NCI-H748 (cell line): ENCODE results near the gene TBC1D21.

Experiments used
- DNase-seq: peaks from one replicate; lab custom pipeline; 2025; ENCODE audit not compliant: unreplicated experiment; lab: John Stamatoyannopoulos, UW

Gene TBC1D21

DNA sequence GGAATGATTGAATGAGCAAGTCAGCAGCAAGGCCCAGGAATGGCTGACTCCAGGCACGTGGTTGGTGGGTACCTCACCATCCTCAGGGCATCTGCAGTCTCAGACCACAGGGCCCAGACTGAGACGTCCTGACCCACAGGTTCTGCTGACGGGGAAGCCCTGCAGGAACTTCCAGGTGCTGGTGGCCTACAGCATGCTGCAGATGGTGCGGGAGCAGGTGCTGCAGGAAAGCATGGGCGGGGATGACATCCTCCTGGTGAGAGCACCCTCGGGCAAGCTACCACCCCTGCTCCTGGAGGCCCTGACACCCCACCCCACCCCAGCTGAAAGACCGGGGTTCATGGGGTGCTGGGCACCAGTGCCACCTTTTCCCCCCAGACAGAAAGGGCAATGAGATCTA lies 14.1 kb downstream of the TBC1D21 start:
- no peak for DNase-seq

DNA sequence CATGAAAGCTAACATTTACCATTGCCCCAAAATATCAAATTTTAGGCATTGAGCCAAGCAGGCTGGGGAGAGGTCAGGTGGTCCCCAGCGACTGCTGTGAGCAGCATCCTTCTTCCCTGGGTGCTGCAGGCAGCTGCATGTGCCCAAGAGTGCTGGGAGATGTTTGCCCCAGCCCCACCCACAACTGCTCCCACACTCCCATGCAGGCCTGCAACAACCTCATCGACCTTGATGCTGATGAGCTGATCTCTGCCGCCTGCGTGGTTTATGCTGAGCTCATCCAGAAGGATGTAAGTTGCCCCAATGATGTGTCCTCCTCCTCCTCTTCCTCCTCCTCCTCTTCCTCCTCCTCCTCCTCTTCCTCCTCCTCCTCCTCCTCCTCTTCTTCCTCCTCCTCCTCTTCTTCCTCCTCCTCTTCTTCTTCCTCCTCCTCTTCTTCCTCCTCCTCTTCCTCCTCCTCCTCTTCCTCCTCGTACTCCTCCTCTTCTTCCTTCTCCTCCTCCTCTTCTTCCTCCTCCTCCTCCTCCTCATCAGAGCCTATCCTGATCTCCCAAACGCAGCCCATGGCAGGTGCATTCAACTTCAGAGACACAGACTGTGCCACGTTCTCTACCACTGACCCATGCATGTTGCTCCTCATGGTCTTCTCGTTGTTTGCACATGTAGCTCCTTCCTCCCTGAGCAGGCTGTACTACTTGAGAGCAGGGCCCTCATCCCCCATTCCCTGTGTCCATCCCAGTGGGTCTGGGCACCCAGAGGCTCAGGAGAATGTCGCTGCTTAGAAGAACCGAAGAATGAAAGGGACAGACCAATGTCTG lies 15.1 kb downstream of the TBC1D21 start:
- DNase-seq = no peak

GRCh38 chr15:73889053-73889761 lies 15.8 kb downstream of the TBC1D21 start:
- no peak for DNase-seq

DNA sequence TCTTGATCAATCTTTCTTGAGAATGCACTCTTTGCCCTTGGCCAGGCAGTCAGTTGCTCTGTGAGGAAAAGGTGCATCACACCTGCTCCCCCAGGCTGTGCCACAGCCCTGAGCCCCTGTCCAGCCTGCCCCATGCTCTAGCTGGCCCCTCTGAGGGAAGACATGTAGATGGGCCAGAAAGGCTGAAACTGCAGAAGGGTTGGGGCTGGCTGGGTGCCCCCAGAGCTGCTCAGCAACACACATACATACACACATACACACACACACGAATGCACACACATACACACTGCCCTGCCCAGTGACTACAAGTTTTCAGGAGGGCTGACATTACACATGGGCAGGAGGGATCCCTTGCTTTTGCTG lies 16.4 kb downstream of the TBC1D21 start:
- no peak for DNase-seq

DNA sequence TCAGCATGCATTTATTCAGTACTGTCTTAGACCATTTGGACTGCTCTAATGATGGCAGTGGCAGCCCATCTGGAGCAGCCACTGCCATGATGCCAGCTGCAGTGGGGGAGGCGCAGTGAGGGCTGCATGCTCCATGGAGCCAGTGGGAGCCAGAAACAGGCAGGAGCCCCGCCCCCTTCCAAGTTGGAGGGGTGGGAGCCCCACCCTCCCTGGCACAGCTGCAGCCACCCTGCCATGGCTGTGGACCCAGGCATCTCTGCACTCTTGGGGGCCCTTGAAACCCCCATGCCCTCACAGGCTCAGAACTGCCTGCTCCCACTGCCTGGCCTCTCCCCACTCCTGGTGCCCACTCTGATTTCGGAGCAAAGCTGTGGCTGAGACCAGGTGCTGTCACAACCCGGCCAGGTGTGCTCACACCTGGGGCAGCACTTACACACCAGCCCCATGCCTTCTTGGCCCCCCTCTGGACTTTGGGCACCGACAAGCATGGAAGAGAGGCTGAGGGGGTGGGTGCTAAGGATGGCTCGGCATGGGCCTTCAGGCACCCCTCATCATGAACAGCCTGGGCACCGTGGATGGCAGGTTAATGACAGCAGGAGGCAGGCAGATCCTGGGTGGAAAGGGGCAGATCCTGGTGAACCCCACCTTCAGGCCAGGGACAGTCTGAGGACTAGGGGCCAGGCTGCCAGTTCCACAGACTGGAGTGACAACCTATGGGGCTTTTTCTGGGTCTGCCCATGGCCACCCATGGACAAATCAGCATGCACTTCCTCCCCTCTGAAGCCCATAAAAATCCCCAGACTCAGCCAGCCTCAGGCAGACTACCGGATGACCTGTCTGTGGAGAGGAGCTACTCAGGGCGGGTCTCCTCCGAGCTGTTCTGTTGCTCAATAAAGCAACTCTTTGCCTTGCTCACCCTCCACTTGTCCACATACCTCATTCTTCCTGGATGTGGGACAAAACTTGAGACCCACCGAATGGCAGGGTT lies 18.3 kb downstream of the TBC1D21 start:
- no peak for DNase-seq

DNA sequence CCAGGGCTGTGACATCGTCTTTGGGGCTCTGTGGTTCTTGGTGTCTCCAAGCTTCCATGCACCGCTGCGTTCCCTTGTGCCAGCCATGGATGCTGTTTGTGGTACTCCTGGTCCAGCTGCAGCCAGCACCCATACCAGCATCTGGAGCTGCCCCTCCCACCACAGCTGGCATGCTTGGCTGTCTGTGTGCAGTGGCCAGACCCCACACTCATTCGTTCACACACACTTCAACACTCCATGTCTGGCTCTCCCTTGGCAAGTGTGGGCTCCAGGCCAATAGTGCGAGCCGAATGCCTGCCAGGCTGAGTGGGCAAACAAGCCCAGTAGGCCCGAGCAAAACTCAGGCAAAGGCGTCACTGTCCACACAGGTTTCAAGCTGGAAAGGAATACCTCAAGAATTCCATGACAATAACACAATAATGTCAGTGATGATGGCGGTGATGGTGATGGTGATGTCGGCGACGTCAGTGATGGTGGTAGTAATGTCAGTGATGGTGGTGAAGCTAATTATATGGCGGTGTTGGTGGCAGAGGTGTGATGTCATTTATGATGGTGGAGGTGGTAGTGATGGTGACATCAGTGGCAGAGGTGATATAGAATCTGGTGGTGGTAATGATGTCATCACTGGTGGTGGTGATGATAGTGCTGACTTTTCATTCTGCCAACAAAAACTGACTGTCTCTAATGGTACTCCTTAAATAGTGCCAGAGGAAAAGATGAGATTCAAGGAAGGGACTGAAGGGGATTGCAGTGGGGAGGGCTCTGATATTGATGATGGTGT lies 19.3 kb downstream of the TBC1D21 start:
- no peak for DNase-seq

GRCh38 chr15:73894133-73894814 lies 20.9 kb downstream of the TBC1D21 start:
- no peak for DNase-seq

DNA sequence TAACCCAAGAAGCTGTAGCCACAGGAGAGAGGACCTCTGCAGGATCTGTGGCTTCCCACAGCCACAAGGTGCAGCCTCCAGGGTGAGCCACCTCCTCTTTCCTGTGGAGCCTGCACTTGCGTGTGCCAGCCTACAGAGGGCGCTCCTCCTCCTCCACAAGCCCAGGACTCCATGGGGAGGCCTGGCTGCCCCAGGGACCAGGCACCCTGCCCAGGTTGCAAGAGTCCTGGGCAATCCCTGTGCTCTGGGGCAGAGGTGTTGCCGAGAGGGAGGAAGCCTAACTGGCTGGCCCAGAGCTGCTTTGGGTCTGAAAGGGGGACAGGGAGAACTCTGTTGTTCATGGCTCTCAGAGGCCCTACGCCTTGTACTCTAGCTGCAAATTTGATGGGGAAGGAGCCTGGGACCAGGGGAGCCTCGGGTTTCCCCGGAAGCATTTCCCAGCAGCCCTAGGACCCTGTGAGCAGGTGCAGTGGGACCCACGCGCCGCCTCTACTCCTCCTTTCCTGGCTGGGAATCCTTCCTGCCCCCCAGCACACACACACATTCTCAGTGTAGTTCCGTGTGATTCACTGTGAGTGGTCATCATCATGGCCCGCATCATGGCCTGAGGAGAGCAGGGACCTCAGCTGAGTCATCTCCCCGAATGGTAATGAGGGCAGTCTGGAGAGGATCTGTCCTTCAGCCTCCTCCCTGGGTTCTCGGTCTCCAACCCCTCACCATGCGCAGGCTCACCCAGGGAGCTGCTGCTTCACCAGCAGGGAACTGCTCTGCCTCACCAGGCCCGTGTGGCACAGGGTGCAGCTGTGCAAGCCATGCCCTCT lies 24.3 kb downstream of the TBC1D21 start:
- DNase-seq = peak; percentile 25

GRCh38 chr15:73899197-73900094 lies 26.1 kb downstream of the TBC1D21 start:
- DNase-seq = no peak

- DNase-seq = no peak
Observed at GRCh38 chr15:73900095-73900712, 26.8 kb downstream of the TBC1D21 start.

- DNase-seq = no peak
Observed at GRCh38 chr15:73901126-73901810, 27.9 kb downstream of the TBC1D21 start.

DNA sequence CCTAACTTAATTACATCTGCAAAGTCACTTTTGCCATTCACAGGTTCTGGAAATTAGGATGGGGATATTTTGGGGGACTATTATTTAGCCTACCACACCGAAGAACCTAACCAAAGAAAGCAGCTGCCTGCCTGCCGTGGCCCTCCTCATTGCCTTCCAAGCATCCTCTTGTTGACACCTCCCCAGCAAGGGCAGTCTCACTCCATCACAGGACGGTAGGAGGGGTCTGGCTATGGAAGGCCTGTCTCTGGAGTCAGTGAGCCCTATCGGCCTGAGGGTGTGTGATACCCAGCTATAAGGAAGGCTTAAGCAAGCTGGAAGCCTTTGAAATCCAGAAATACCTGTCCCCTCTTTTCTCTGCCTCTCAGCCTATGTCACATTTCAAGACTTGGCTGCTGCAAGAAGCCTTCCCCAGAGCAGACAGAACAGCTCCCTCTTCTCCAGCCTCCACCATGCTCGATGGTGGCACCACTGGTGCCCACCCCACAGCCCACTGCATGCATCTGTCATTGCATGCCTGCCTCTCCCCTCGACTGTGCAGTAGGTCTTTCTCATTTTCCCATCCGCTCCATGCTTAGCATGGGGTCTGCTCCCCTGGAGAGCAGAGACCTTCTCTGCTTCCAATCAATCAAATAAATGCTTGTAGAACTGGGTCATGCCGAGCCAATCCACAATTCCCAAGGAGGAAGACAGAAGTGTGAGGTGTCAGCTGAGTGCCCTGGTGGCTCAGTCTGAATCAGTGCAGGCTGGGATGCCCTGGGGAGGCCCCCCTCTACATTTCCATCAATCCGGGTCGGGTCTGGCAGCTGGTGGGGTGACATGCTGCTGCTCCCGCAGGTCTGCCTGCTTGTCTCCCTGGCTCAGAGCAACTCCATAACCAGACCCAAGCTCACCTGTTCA lies 29.0 kb downstream of the TBC1D21 start:
- DNase-seq = no peak

GRCh38 chr15:73904026-73904815 lies 30.9 kb downstream of the TBC1D21 start:
- no peak for DNase-seq

GRCh38 chr15:73905225-73905827 lies 32.0 kb downstream of the TBC1D21 start:
- DNase-seq = no peak
